Heart left ventricle (tissue), 13 donors: ENCODE results near the gene GPR32.

Experiments
- CTCF ChIP-seq, 12 donors: fragments of 200-600 bp; sonication (generic) in 4 of 12; IDR thresholded peaks; one replicate each; pipeline versions ENCODE4 v1.5.0 to v1.8.0; 2018 to 2022; ENCODE audit warnings: antibody characterized with exemption in 12 of 12, mild to moderate bottlenecking in 5 of 12
- POLR2A ChIP-seq, 2 donors: fragments of 450-650 bp; IDR thresholded peaks; one replicate each; pipeline ENCODE4 v1.6.1; 2017; ENCODE audit warnings: antibody characterized with exemption in 2 of 2, mild to moderate bottlenecking in 2 of 2, moderate library complexity in 2 of 2
- donor health status: ischemic (EF 13 %, LVEDD 7.1; RV severe dilation, severe dysfunction).
- donor health status: DM: no; HTN: yes; CAD: no.
- donor health status: DM: no; HTN: no; CAD: no.
- donor health status: ischemic (EF 25% LVEDD 6.9; RV normal size, moderate dysfunction).
- donor health status: ischemic (EF 25% LVEDD 5.7; RV mildly dilated, moderate dysfunction).
- donor health status: ischemic (EF 35%, LVEDD 5.7; RV mildly dilated, moderate dysfunction).
- donor health status: nonischemic (EF 11% LVEDD 7.7; RV severe dilation, severe dysfunction).
- donor health status: DM: yes; HTN: yes; CAD: no.
- donor health status: PGD.
- donor health status: ischemic (EF 29% LVEDD 5.4; RV normal size, mild dysfunction).
- donor health status: nonischemic (EF 23%, LVEDD 6.1; RV moderate dilation, normal function).

- TF ChIP-seq CTCF (IDR thresholded peaks at IDR 0.05) (no peak), POLR2A (IDR thresholded peaks at IDR 0.05) (no peak)
These were observed 22.3 kb downstream of the GPR32 start for GRCh38 chr19:50792272-50793250.
